HCEC 1CT (cell line): ENCODE measurements around the gene CCDC124.
"Not testable (repeated sequence)": the region's sequence is repeated elsewhere in the genome, so short reads cannot be mapped to it uniquely, and the experiment has no call there.

Experiments used
- DNase-seq: peaks from one replicate; pipeline ENCODE4 v3.0.0-alpha.2; 2017

CCDC124 gene, protein sequence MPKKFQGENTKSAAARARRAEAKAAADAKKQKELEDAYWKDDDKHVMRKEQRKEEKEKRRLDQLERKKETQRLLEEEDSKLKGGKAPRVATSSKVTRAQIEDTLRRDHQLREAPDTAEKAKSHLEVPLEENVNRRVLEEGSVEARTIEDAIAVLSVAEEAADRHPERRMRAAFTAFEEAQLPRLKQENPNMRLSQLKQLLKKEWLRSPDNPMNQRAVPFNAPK

DNA sequence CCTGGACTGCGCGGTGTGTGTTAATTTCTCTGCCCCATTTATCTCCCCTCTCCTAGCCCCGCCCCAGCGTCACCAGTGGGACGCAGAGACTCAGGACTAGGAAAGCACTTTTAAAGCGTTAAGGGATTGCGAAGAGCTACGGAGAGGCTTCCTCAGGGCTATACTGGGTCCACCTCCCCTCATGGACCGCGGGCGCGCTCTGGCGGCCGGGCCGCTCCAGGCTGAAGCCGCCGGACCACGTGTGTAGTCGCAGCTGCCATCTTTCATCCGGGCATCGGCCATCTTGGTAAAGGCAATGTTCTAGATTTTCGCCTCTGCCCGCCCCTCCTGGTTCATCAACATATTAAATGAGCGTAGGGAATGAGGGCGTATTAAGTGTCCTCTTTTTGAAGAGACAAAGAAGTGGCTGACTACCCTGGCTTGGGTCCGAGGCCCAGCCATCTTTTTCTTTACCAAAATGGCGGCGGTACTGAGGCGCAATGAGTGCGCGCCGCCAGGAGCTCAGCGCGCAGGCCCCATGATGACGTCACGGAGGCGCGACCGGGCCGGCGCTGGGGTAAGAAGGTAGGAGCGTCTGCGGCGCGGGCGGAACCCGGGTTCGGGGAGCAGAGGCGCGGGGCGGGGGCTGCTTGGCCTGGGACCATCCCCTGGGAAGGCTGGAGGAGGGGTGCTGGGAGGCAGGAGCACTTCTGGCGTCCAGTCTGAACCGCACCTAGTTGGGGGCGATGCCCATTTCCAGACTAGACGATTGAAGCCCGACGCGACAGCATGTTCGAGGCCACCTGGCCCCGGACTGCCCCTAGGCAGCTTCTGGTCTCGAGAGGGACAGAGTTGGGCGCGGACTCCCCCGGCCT lies at the start of gene CCDC124:
CCDC124 (plus strand) TSS at position 531 of the 854 bp plus-strand sequence. CDS start 3,406 bp downstream, outside the sequence.
- DNase-seq = peak; percentile 82

DNA sequence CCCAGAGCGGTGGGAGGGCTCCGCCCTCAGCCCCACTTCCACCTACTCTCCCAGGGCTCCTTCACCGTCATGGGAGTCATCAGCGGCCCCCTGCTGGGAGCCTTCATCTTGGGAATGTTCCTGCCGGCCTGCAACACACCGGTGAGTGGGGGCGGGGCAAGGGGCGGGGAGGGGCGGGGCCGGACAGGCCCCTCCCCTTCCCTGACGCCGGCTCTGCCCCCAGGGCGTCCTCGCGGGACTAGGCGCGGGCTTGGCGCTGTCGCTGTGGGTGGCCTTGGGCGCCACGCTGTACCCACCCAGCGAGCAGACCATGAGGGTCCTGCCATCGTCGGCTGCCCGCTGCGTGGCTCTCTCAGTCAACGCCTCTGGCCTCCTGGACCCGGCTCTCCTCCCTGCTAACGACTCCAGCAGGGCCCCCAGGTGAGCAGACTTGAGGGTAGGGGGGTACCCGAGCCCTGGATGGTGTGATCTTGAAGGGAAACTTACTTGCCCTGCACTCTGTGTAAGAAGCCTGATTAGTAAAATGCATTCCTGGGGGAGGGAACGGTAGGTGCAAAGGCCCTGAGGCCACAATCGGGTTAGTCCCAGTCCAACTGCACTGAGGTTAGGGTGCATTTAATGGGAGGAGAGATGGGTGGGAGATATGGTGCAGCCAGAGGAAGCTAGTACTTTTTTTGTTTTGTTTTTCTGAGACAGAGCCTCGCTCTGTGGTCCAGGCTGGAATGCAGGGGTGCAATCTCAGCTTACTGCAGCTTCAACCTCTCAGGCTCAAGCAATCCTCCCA lies 49.0 kb upstream of the CCDC124 start:
- no peak for DNase-seq

DNA sequence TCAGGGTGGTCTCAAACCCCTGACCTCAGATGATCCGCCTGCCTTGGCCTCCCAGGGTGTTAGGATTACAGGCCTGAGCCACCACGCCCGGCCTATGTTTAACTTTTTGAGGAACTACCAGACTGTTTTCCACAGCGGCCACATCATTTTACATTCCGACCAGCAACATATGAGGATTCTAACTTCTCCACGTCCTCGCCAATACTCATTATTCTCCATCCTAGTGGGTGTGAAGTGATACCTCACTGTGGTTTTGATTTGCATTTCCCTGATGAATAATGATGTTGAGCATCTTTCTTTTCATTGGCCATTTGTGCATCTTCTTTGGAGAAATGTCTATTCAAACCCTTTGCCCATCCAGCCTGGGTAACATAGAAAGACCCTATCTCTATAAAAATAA lies 46.3 kb upstream of the CCDC124 start:
- no peak for DNase-seq

DNA sequence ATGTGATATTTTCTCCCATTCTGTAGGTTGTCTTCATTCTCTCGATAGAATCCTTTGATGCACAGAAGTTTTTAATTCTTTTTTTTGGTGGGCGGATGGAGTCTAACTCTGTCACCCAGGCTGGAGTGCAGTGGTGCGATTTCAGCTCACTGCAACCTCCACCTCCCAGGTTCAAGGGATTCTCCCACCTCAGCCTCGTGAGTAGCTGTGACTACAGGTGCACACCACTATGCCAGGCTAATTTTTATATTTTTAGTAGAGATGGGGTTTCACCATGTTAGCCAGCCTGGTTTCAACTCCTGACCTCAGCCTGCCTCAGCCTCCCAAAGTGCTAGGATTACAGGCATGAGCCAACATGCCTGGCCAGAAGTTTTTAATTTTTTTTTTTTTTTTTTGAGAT lies 45.6 kb upstream of the CCDC124 start:
- DNase-seq = not testable (repeated sequence)

DNA sequence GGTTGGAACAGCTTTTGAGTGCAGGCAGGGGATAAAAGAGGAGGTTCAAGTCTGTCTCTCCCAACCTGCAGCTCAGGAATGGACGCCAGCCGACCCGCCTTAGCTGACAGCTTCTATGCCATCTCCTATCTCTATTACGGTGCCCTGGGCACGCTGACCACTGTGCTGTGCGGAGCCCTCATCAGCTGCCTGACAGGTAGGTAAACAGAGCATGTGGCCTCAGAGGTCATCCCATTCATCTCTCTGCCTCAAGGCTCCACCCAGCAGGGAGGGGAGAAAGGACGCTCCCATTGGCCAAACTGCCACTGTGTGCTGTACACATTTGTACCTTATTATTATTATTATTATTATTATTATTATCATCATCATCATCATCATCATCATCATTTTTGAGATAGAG lies 44.6 kb upstream of the CCDC124 start:
- no peak for DNase-seq

DNA sequence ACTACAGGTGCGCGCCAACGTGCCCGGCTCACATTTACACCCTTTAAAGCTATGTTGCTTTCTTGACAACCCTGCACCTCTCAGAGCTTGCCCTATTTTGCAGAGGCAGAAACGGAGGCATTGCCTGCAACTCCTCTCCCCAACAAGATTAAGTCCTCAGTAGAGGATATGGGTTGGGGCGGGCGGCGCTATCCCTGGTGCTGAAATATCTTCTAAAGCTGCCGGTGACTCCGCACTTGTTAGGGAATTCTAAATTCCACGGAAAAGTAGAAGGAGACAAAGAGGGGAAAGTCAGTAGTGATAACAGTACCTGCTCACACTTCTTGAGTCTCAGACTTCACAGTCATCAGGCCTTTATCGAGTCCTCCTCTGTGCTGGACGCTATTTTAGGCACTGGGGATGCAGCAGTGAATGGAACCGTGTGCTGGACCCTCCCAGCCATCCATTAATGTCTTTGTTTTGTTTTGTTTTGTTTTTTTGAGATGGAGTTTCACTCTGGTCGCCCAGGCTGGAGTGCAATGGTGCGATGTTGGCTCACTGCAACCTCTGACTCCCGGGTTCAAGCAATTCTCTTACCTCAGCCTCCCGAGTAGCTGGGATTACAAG lies 43.1 kb upstream of the CCDC124 start:
- DNase-seq = no peak

DNA sequence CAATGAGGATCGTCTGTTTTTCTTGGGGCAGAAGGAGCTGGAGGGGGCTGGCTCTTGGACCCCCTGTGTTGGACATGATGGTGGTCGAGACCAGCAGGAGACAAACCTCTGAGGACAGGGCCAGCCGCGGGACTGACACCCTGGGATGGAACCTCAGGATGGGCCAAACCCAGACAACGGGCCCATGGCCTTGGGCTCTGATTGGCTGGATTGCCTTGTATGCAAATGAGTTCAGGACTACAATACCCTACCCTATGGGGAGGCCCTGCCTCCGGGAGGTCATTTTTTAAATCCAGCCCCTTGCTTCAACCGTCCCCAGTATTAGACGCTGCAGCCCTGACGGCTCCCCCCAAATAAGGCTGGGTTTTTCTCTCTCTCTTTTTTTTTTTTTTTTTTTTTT lies 39.0 kb upstream of the CCDC124 start:
- DNase-seq = no peak

DNA sequence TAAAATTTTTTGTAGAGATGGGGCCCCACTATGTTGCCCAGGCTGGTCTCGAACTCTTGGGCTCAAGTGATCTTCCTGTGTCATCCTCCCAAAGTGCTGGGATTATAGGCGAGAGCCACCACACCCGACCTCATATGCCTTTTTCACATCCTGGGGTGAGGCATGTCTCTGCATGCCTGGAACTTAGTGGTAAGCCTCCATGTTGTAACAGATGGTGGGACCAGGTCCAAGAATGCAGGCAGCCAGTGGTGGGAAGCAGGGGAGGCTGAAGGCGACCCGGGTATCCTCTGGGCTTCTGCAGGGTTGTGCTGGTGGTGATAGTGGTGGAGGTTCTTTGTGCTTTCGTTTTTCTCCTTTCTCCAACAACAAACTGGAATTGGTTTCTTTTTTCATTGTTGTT lies 30.1 kb upstream of the CCDC124 start:
- DNase-seq = peak; percentile 41

DNA sequence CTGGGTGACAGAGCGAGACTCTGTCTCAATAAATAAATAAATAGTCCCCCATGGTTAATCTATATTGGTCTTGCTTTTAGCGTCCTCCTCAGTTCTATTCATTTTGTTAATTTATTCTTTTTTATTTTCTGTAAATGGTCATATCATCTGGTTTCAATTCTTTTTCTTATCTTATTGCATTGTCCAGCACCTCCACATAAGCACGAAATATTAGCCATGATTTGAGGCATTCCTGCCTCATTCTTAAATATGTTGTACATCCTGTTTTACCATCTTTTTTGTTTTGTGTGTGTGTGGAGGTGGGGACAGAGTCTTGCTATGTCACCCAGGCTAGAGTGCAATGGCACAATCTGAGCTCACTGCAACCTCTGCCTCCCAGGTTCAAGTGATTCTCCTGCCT lies 24.6 kb upstream of the CCDC124 start:
- no peak for DNase-seq

DNA sequence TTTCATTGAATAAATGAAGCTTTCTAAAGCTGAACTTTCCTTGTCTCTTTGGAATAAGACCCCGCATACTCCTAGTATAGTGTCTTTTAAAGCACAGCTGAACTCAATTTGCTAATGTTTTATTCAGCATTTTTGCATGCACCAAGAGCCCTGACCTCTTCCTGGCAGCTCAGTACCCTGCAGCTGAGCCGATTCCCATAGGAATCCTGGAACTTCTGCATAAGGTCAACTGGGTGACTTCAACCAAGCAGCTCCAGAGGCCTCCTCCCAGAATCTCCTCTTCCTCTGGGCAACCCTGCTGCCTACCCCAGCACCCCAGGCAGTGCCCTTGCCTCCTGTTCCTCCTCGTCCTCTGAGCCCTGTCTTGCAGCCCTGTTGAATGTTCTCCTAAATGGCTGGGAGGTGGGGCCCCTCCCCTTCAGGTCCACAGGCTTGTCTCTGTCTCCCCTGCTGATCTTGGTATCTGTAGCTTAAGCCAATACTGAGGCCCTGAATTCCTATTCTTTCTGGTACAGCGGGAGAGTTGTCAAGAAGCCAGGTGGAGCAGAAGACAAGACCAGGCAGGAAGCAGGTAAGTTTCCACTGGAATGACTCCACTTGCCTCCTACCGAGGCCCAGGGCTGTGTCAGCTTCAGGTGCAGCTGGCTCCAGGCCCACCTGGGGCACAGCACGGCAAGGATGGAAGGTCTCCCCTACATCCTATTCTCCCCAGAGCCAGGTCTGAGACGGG lies 23.6 kb upstream of the CCDC124 start:
- DNase-seq = no peak

DNA sequence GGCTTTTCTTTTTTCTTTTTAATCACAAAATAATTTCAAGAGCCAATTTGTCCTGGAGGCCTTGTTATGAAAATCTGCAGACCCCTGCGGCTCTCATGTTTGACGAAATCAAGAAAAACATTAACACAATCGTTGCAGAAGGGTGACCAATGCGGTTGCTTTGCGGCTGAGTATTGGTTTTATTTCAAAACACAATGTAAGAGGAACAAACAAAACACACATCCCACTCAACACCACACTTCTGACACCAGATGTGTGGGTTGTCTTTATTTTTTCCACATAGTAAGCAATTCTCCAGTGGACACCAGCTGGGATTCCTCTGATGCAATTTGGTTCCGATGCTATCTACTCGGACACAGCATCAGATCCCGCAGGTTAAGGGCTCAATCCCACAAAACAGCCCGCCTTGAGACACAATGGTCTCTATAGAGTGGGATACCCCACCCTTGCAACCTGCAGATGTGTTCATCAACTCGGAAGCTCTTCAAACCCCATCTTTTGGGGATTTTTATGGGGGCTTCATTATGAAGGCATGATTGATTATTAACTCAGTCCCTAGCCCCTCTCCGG lies 21.9 kb upstream of the CCDC124 start:
- no peak for DNase-seq

DNA sequence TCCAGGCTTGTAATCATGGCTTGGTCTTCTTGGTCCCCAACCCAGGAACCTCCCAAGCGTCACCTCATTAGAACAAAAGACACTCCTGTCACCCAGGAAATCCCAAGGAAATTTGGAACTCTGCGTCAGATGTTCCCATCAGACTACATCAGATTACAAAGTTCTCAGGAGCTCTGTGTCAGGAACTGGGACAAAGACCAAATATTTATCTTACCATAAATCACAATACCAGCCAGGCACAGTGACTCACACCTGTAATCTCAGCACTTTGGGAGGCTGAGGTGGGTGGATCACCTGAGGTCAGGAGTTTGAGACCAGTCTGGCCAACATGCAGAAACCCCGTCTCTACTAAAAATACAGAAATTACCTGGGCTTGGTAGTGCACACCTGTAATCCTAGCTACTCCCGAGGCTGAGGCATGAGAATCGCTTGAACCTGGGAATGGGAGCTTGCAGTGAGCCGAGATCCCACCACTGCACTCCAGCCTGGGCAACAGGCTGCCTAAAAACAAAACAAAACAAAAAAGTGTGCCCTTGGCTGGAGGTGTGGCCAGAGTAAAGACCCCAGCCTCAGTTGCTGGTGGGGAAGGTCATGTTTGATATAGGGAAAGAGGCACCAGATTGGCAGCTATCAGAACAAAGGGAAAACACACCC lies 16.7 kb upstream of the CCDC124 start:
- DNase-seq = no peak

DNA sequence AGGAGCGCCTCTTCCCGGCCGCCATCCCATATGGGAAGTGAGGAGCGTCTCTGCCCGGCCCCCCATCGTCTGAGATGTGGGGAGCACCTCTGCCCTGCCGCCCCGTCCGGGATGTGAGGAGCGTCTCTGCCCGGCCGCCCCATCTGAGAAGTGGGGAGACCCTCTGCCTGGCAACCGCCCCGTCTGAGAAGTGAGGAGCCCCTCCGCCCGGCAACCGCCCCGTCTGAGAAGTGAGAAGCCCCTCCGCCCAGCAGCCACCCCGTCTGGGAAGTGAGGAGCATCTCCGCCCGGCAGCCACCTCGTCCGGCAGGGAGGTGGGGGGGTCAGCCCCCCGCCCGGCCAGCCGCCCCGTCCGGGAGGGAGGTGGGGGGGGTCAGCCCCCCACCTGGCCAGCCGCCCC lies 14.7 kb upstream of the CCDC124 start:
- DNase-seq = not testable (repeated sequence)

DNA sequence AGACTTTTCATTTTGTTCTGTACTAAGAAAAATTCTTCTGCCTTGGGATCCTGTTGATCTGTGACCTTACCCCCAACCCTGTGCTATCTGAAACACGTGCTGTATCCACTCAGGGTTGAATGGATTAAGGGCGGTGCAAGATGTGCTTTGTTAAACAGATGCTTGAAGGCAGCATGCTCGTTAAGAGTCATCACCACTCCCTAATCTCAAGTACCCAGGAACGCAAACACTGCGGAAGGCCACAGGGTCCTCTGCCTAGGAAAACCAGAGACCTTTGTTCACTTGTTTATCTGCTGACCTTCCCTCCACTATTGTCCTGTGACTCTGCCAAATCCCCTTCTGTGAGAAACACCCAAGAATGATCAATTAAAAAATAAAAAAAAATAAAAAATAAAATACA lies 13.7 kb upstream of the CCDC124 start:
- not testable (repeated sequence) for DNase-seq

DNA sequence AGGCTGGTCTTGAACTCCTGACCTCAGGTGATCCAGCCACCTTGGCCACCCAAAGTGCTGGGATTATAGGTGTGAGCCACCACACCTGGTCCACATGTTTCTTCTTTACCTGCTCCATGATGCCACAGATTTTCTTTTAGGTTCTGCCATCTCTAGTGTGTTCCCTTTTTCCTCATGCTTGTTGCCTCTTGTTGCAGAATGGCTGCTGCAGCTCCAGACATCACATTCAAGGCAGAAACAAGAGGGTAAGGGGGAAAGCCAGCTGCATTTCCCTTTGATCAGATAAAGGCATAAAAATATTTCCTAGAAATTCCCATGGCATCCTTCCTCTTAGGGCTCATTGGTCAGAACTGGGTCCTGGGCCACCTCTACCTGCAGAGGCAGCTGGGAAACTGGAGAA lies 12.3 kb upstream of the CCDC124 start:
- no peak for DNase-seq

DNA sequence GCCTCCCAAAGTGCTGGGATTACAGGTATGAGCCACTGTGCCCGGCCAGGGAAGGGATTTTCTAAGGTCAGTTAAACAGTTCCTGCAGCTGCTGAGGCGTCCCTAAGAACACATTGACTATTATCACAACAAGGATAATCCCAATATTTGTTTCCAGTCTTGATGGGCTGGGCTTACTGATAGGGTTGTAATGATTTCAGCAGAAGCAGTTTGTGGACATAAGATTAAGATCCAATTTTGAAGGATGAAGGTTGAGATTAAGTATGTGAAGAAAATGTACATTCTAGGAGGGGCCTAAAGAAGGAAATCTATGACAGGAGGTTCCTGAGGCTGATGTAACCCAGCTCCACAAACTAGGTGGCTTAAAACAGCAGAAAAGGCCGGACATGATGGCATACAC lies 10.7 kb upstream of the CCDC124 start:
- DNase-seq = no peak

DNA sequence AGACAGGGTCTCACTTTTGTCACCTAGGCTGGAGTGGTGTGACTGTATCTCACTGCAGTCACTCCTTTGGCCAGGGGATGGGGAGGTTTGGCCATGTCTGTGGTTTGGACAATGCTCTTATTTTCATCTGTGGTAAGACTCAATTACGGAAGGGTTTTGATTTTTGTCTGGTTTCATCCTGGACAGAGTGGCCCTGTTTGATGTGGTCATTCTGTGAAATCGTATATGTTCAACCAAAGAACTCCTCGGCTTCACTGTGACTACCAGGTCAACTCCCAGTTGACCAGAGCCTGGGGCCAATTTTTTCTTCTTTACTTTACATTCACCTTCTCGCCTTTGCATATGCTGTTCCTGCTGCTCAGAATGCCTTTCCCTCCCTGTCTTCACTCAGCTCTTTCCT lies 6.8 kb upstream of the CCDC124 start:
- DNase-seq = no peak

DNA sequence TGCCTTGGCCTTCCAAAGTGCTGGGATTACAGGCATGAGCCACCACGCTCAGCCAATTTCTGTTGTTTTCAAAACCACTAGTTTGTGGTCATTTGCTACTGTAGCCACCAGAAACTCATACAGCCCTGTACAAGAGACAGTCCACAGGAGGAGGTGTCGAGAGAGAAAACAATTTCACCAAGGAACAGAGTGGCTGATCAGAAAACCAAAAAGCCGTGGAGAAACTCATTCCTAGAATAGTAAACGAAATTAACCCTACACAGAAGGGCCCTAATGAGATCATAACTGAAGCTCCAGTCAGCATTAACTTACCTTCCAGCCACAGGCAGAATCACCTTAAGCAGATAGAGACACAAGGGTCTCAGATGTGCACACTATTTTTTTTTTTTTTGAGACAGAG lies 3.8 kb upstream of the CCDC124 start:
- no peak for DNase-seq

DNA sequence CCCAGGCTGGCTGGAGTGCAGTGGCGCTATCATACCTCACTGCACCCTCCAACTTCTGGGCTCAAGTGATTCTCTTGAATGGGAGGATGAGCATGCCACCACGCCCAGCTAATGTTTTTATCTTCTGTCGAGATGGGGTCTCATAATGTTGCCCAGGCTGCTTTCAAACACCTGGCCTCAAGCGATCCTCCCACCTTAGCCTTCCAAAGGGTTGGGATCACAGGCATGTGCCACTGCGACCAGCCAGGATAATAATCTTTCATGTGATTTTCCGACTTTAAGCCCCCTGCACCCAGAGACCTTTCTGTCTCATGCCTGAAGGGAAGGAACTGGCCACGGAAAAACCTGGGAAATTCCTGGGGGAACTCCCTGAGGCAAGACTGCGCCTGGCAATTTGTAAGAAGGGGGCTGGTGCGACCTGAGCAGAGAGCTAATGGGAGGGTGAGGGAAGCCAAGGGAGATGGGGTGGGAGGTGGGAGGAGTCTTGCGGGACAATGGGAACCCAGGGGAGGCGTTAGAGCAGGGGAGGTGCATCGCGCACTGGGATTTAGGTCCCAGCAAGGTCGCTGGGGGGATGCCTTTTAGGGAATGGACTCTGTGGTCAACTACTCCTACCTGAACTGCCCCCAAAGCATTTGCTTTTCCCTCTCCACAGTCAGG lies 1.2 kb upstream of the CCDC124 start:
- DNase-seq = no peak

DNA sequence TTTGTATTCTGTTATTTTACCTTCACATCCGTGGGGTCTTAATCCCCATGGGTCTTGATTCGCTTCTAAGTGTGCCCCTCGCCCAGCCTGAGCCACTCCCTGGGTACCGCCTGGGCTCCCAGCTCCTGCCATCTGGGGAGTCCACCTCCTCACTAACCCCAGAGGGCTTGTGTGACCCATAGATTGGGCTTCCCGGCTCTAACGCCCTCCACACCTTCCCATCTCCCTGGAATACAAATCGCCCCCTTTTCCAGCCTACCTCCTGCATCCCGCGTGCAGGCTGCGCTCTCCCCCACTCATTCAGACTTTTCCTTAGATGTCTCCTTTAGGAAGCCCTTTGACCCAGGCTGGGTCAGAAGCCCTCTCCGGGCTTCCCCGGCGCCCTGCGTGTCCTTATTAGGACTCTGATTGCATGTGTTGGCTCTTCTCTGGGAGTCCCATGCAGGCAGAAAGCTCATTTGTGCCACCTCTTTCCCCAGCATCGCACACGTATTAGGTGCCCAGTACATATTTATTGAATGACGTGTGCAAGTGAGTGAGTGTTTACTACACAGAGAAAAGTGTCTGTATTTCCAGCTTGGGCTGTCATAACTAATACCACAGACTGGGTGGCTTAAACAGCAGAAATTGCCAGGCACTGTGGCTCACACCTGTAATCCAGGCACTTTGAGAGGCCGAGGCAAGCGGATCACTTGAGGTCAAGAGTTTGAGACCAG lies 757 bp downstream of the CCDC124 start:
- DNase-seq = peak; percentile 54
